H7 (cell line): Measurements from ENCODE around the gene FSTL5. TPM values are rescaled to one million over a fixed set of nuclear protein-coding genes. Genes with fewer than 3 reads are reported as not detected.
"Not testable (repeated sequence)": the region's sequence is repeated elsewhere in the genome, so short reads cannot be mapped to it uniquely, and the experiment has no call there.

Experiments used
- DNase-seq: peaks from one replicate; pipeline ENCODE4 v3.0.0; 2012
- H3K27me3 ChIP-seq: 2 replicates; pipeline ENCODE4 v1.6.0; 2011; ENCODE audit warnings: mild to moderate bottlenecking, low read length; ENCODE audit not compliant: control insufficient read depth, insufficient read depth
- H3K36me3 ChIP-seq: replicated peaks from 2 replicates; pipeline ENCODE4 v1.5.1; 2011; ENCODE audit warnings: low read length; ENCODE audit not compliant: control insufficient read depth, insufficient read depth
- H3K4me3 ChIP-seq: 2 replicates; pipeline ENCODE4 v1.5.1; 2011; ENCODE audit warnings: low read depth, mild to moderate bottlenecking, control low read depth, low read length, moderate library complexity; ENCODE audit not compliant: insufficient read depth
- total RNA-seq: library from RNA; depleted of rRNA; stranded (reverse); fragments of >200 nt; shearing (Covaris generic); gene quantifications from 2 replicates; pipeline ENCODE4 v1.2.3, GENCODE V29; 2014; rRNA removed

FSTL5 gene
- total RNA-seq = 2.2 and 2.3 TPM in 2 replicates

DNA sequence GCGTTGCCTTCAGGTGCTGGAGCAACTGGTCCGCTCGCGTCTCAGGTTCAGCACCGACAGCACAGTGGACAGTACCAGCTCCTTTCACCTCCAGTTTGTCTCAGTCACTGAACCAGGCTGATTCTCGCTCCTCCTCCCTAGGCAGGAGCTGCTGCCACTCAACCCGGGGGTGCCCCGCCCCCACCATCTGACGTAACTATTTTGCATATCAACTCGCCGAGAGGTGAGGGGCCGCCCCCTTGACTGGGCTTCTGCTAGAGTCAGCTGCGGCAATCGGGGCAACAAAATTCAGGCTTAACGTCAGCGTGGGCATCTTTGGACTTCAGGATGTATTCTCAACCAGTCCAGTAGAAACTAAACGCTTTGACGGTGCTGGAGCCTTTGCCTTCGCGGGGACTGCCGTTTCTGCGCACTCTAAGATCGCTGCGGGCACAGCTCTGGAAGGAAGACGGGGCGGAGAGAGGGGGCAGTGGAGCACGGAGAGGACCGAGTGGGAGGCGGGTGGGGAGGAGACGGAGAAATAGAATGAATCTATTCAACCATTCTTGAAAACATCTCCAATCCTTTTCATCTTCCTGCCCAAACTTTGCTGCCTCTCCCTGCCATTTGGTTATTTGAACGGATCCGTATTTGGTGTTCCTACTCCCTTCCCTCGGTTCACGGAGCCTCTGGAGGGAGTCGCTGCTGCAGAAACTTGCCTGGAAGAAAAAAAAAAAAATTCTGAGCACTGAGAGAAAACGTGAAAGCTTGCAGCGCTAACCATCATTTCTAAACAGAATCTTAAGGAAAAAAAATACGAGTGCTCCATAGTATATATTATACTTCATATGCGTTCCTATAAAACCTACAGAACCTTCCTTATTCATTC, at the start of gene FSTL5:
Gene FSTL5 (minus strand): TSS at position 109 of the 868 bp plus-strand sequence. CDS start 52,604 bp downstream, outside the sequence.
- Histone ChIP-seq H3K4me3 (peak within 1 kb of the TSS; percentile 80), H3K36me3 (no peaks in the 10 kb centered on the region), H3K27me3 (no peaks in the 10 kb centered on the region; the same call in 1 of the 2 replicates)
- DNase-seq = peak; percentile 76

DNA sequence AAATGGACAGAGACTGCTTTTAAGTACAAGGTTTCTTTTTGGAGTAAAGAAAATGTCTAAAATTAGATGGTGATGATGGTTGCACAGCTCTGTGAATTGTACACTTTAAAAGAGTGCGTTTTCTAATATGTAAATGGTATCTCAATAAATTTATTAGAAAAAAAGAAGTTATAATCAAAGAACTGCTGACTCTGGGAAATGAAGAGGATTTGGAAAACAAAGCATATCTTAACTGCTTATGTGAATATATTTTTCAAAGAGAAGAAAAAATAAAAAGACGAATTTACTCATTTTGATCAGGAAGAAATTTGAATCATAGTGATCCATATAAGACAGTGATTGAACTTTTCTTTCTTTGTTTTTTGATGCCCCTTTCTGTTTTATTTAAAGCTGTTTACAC, 45.9 kb upstream of the FSTL5 start:
- Histone ChIP-seq H3K36me3 (no peaks in the 10 kb centered on the region), H3K4me3 (no peak overlapping the region), H3K27me3 (no peaks in the 10 kb centered on the region)
- no peak for DNase-seq

DNA sequence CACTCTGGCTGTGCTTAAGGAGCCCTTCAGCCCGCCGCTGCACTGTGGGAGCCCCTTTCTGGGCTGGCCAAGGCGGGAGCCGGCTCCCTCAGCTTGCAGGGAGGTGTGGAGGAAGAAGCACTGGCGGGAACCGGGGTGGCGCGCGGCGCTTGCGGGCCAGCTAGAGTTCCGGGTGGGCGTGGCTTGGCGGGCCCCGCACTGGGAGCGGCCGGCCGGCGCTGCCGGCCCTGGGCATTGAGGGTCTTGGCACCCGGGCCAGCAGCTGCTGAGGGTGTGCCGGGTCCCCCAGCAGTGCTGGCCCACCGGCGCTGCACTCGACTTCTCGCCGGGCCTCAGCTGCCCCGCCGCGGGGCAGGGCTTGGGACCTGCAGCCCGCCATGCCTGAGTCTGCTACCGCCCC, 39.7 kb upstream of the FSTL5 start:
- not testable (repeated sequence) for H3K36me3 ChIP-seq, H3K27me3 ChIP-seq, DNase-seq, H3K4me3 ChIP-seq

- H3K36me3 ChIP-seq = no peaks in the 10 kb centered on the region
- H3K27me3 ChIP-seq = no peaks in the 10 kb centered on the region
- H3K4me3 ChIP-seq = no peak overlapping the region
- DNase-seq = no peak
Observed at GRCh38 chr4:162201673-162202072, 37.9 kb upstream of the FSTL5 start.

- Histone ChIP-seq H3K27me3 (no peaks in the 10 kb centered on the region; the same call in 1 of the 2 replicates), H3K4me3 (no peak overlapping the region), H3K36me3 (no peaks in the 10 kb centered on the region)
- DNase-seq = no peak
Observed at GRCh38 chr4:162170509-162170908, 6.7 kb upstream of the FSTL5 start.

- no peak for DNase-seq
Observed at GRCh38 chr4:162164906-162165510, 1.2 kb upstream of the FSTL5 start.

DNA sequence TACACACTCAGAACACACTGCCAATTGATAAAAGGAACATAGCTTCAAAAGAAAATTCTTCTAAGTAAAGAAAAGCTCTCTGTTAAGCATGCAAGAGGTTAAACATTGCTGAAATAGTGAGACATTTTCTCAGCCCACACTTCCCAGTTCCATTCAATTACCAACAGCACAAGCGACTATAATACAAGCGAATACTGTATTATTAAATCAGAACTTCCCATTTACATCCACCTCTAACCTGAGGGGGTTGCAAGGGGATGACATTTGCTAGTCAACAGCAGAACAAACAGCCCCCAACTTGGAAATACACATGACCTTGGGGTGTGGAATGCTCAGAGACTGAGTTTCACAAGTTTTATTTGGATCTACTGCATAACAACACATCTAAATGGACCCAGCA, 1.1 kb downstream of the FSTL5 start:
- Histone ChIP-seq H3K4me3 (no peak overlapping the region; the same call in 1 of the 2 replicates), H3K36me3 (no peaks in the 10 kb centered on the region), H3K27me3 (no peaks in the 10 kb centered on the region; the same call in 1 of the 2 replicates)
- DNase-seq = no peak

More at GRCh38 chr4:162164906-162165510, 1.2 kb upstream of the FSTL5 start:
- Histone ChIP-seq H3K36me3 (no peaks in the 10 kb centered on the region), H3K27me3 (no peaks in the 10 kb centered on the region; the same call in 1 of the 2 replicates), H3K4me3 (no peak overlapping the region)

- Histone ChIP-seq H3K4me3 (no peak overlapping the region), H3K36me3 (no peaks in the 10 kb centered on the region), H3K27me3 (no peaks in the 10 kb centered on the region)
- no peak for DNase-seq
Observed at GRCh38 chr4:162157241-162157640, 6.6 kb downstream of the FSTL5 start.

GRCh38 chr4:162154862-162155540, 8.8 kb downstream of the FSTL5 start:
- no peak for DNase-seq
- H3K4me3 ChIP-seq = no peak overlapping the region
- no peaks in the 10 kb centered on the region for H3K36me3 ChIP-seq
- H3K27me3 ChIP-seq = no peaks in the 10 kb centered on the region

- H3K27me3 ChIP-seq = no peaks in the 10 kb centered on the region
- H3K4me3 ChIP-seq = no peak overlapping the region
- H3K36me3 ChIP-seq = no peaks in the 10 kb centered on the region
- DNase-seq = no peak
Observed at GRCh38 chr4:162151850-162152249, 11.9 kb downstream of the FSTL5 start.

DNA sequence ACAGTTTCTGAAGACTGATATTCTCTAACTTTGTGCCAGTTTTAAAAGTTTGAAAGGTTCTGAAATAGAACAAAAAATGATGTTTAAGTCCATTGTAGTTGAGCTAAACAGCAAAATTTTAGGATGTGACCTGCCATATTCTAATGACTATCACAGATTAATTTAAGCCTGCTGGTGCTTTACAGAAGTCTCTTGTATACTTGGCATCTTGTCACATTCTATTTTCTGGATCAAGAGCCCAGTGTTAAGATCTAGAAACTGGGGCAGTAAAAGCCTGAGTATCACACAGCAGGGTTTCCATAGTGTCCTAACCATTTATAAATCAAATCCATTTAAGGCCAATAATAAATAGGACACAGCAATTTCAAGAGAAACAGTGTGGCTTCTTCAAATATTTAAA, 12.4 kb downstream of the FSTL5 start:
- DNase-seq = no peak
- Histone ChIP-seq H3K27me3 (no peaks in the 10 kb centered on the region), H3K4me3 (no peak overlapping the region), H3K36me3 (no peaks in the 10 kb centered on the region)

- no peaks in the 10 kb centered on the region for H3K36me3 ChIP-seq
Observed at GRCh38 chr4:162149644-162150043, 14.2 kb downstream of the FSTL5 start.

GRCh38 chr4:162140051-162140683, 23.6 kb downstream of the FSTL5 start:
- Histone ChIP-seq H3K4me3 (no peak overlapping the region), H3K27me3 (no peaks in the 10 kb centered on the region), H3K36me3 (no peaks in the 10 kb centered on the region)
- no peak for DNase-seq

More at GRCh38 chr4:162149644-162150043, 14.2 kb downstream of the FSTL5 start:
- Histone ChIP-seq H3K27me3 (no peaks in the 10 kb centered on the region), H3K4me3 (no peak overlapping the region)
- DNase-seq = no peak

- DNase-seq = no peak
- Histone ChIP-seq H3K27me3 (no peaks in the 10 kb centered on the region), H3K4me3 (no peak overlapping the region), H3K36me3 (no peaks in the 10 kb centered on the region)
Observed at GRCh38 chr4:162139412-162139811, 24.4 kb downstream of the FSTL5 start.
